IPS-18c (cell line): ENCODE data around the gene NR2E1.

Experiments
- H3K4me3 ChIP-seq: 2 replicates; pipeline ENCODE4 v1.7.0; 2013; ENCODE audit warnings: low read depth, mild to moderate bottlenecking, low read length, moderate library complexity; ENCODE audit not compliant: insufficient read depth
- H3K9me3 ChIP-seq: one replicate; pipeline ENCODE4 v1.6.1; 2013; ENCODE audit warnings: mild to moderate bottlenecking, low read length, moderate library complexity; ENCODE audit not compliant: control insufficient read depth, insufficient read depth

The NR2E1 gene

GRCh38 chr6:108186226-108186625 is 20.4 kb downstream of the NR2E1 start:
- Histone ChIP-seq H3K4me3 (no peak overlapping the region), H3K9me3 (peaks cover 2% of the 10 kb centered on the region)

- H3K4me3 ChIP-seq: no peak overlapping the region
Measured at GRCh38 chr6:108187519-108187918, 21.7 kb downstream of the NR2E1 start.

GRCh38 chr6:108193131-108193530 is 27.3 kb downstream of the NR2E1 start:
- Histone ChIP-seq H3K9me3 (no peaks in the 10 kb centered on the region), H3K4me3 (no peak overlapping the region)

More at GRCh38 chr6:108187519-108187918, 21.7 kb downstream of the NR2E1 start:
- peaks cover 2% of the 10 kb centered on the region for H3K9me3 ChIP-seq

- Histone ChIP-seq H3K4me3 (no peak overlapping the region), H3K9me3 (no peaks in the 10 kb centered on the region)
Measured at GRCh38 chr6:108193835-108194234, 28.0 kb downstream of the NR2E1 start.

- Histone ChIP-seq H3K9me3 (no peaks in the 10 kb centered on the region), H3K4me3 (no peak overlapping the region)
Measured at GRCh38 chr6:108194503-108194902, 28.7 kb downstream of the NR2E1 start.

GRCh38 chr6:108195209-108195608 is 29.4 kb downstream of the NR2E1 start:
- H3K9me3 ChIP-seq: no peaks in the 10 kb centered on the region
- no peak overlapping the region for H3K4me3 ChIP-seq

- no peak overlapping the region for H3K4me3 ChIP-seq
- no peaks in the 10 kb centered on the region for H3K9me3 ChIP-seq
Measured at GRCh38 chr6:108198761-108199498, 33.1 kb downstream of the NR2E1 start.

- no peak overlapping the region for H3K4me3 ChIP-seq
Measured at GRCh38 chr6:108200186-108200585, 34.4 kb downstream of the NR2E1 start.

GRCh38 chr6:108200631-108201030 is 34.8 kb downstream of the NR2E1 start:
- no peaks in the 10 kb centered on the region for H3K9me3 ChIP-seq
- no peak overlapping the region for H3K4me3 ChIP-seq

More at GRCh38 chr6:108200186-108200585, 34.4 kb downstream of the NR2E1 start:
- no peaks in the 10 kb centered on the region for H3K9me3 ChIP-seq

GRCh38 chr6:108203189-108204112 is 37.6 kb downstream of the NR2E1 start:
- no peak overlapping the region for H3K4me3 ChIP-seq
- H3K9me3 ChIP-seq: no peaks in the 10 kb centered on the region

- Histone ChIP-seq H3K4me3 (no peak overlapping the region), H3K9me3 (no peaks in the 10 kb centered on the region)
Measured at GRCh38 chr6:108207013-108207412, 41.2 kb downstream of the NR2E1 start.

GRCh38 chr6:108209738-108210137 is 43.9 kb downstream of the NR2E1 start:
- H3K9me3 ChIP-seq: no peaks in the 10 kb centered on the region
- no peak overlapping the region for H3K4me3 ChIP-seq

GRCh38 chr6:108210556-108210955 is 44.7 kb downstream of the NR2E1 start:
- Histone ChIP-seq H3K9me3 (no peaks in the 10 kb centered on the region), H3K4me3 (no peak overlapping the region)

GRCh38 chr6:108211671-108212070 is 45.8 kb downstream of the NR2E1 start:
- H3K4me3 ChIP-seq: no peak overlapping the region
- no peaks in the 10 kb centered on the region for H3K9me3 ChIP-seq

- Histone ChIP-seq H3K4me3 (no peak overlapping the region), H3K9me3 (no peaks in the 10 kb centered on the region)
Measured at GRCh38 chr6:108222064-108222463, 56.2 kb downstream of the NR2E1 start.

GRCh38 chr6:108222504-108222903 is 56.7 kb downstream of the NR2E1 start:
- H3K9me3 ChIP-seq: no peaks in the 10 kb centered on the region
- no peak overlapping the region for H3K4me3 ChIP-seq

GRCh38 chr6:108227290-108227689 is 61.5 kb downstream of the NR2E1 start:
- H3K4me3 ChIP-seq: no peak overlapping the region
- no peaks in the 10 kb centered on the region for H3K9me3 ChIP-seq

GRCh38 chr6:108228416-108228815 is 62.6 kb downstream of the NR2E1 start:
- no peaks in the 10 kb centered on the region for H3K9me3 ChIP-seq
- no peak overlapping the region for H3K4me3 ChIP-seq
